Measurements from ENCODE around the gene RTRAF. TPM values are rescaled to one million over a fixed set of nuclear protein-coding genes. Genes with fewer than 3 reads are reported as not detected.

RTRAF gene
- total and polyA plus RNA-seq, 2 experiments from 2014 or later: 150 to 729 TPM

DNA sequence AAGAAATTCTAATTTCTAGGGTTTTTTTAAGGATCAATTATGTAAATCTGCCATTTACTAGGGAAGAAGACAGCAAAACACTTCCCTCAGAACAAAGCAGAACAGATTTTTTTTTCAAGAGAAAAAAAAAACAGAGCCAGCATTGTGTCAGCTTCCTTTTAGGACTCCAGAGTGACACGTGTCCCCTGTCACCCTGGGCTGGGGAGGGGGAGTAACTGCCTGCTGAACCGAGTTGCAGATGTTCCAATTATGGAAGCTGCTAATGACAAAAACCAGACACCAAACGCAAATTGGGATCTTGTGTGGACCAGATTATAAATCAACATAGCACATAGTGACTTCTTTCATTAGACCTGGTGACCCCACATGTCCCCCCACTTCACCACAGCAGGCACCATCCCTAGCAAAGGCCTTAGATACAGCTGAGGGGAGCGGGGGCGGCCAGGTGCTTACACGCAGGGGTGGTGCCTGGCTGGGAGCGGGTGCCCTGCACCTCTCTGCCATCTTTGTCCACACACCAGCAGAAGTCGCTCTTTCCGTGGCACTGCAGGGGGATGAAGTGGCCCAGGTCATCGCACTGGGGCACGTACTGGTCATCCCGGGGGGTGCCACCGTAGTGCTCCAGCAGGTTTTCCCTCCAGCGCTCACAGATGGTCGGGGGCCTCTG, 25.4 kb downstream of the RTRAF start:
- no peaks in the 10 kb centered on the region for H3K79me2 ChIP-seq (replicated peaks; ENCODE audit: insufficient read depth)
- H3F3A ChIP-seq (replicated peaks; ENCODE audit: low read depth): no peaks in the 10 kb centered on the region
- H3K9me3 Mint-ChIP-seq: no peaks in the 10 kb centered on the region
- H3K4me1 ChIP-seq (ENCODE audit: insufficient read depth): peaks cover 19% of the 10 kb centered on the region
- DNase-seq (ENCODE audit: low spot score) (no peak), ATAC-seq (no peak)
- no peak for TF ChIP-seq NANOG (IDR thresholded peaks at IDR 0.05; ENCODE audit: borderline replicate concordance)
- no peak for TF ChIP-seq POLR2AphosphoS5 (IDR thresholded peaks at IDR 0.05; ENCODE audit: low read depth)
- no peak for TF ChIP-seq CREB1 (CRISPR knock-in tag; IDR thresholded peaks at IDR 0.05; ENCODE audit: low read depth)
- TF ChIP-seq, protein P1, sequence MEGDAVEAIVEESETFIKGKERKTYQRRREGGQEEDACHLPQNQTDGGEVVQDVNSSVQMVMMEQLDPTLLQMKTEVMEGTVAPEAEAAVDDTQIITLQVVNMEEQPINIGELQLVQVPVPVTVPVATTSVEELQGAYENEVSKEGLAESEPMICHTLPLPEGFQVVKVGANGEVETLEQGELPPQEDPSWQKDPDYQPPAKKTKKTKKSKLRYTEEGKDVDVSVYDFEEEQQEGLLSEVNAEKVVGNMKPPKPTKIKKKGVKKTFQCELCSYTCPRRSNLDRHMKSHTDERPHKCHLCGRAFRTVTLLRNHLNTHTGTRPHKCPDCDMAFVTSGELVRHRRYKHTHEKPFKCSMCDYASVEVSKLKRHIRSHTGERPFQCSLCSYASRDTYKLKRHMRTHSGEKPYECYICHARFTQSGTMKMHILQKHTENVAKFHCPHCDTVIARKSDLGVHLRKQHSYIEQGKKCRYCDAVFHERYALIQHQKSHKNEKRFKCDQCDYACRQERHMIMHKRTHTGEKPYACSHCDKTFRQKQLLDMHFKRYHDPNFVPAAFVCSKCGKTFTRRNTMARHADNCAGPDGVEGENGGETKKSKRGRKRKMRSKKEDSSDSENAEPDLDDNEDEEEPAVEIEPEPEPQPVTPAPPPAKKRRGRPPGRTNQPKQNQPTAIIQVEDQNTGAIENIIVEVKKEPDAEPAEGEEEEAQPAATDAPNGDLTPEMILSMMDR (conservative IDR thresholded peaks at IDR 0.05; ENCODE audit: low read depth in 2 of 2): no peak
- TF ChIP-seq, protein P2, sequence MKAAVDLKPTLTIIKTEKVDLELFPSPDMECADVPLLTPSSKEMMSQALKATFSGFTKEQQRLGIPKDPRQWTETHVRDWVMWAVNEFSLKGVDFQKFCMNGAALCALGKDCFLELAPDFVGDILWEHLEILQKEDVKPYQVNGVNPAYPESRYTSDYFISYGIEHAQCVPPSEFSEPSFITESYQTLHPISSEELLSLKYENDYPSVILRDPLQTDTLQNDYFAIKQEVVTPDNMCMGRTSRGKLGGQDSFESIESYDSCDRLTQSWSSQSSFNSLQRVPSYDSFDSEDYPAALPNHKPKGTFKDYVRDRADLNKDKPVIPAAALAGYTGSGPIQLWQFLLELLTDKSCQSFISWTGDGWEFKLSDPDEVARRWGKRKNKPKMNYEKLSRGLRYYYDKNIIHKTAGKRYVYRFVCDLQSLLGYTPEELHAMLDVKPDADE (IDR thresholded peaks at IDR 0.05): no peak
- TF ChIP-seq STAT1 (IDR thresholded peaks at IDR 0.05; ENCODE audit: unreplicated experiment): no peak
- TF ChIP-seq JUNB (IDR thresholded peaks at IDR 0.05; ENCODE audit: unreplicated experiment): no peak
- TF ChIP-seq, protein P3, sequence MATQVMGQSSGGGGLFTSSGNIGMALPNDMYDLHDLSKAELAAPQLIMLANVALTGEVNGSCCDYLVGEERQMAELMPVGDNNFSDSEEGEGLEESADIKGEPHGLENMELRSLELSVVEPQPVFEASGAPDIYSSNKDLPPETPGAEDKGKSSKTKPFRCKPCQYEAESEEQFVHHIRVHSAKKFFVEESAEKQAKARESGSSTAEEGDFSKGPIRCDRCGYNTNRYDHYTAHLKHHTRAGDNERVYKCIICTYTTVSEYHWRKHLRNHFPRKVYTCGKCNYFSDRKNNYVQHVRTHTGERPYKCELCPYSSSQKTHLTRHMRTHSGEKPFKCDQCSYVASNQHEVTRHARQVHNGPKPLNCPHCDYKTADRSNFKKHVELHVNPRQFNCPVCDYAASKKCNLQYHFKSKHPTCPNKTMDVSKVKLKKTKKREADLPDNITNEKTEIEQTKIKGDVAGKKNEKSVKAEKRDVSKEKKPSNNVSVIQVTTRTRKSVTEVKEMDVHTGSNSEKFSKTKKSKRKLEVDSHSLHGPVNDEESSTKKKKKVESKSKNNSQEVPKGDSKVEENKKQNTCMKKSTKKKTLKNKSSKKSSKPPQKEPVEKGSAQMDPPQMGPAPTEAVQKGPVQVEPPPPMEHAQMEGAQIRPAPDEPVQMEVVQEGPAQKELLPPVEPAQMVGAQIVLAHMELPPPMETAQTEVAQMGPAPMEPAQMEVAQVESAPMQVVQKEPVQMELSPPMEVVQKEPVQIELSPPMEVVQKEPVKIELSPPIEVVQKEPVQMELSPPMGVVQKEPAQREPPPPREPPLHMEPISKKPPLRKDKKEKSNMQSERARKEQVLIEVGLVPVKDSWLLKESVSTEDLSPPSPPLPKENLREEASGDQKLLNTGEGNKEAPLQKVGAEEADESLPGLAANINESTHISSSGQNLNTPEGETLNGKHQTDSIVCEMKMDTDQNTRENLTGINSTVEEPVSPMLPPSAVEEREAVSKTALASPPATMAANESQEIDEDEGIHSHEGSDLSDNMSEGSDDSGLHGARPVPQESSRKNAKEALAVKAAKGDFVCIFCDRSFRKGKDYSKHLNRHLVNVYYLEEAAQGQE (IDR thresholded peaks at IDR 0.05; ENCODE audit: unreplicated experiment): no peak
- no peak for TF ChIP-seq ZNF114 (CRISPR knock-in tag; IDR thresholded peaks at IDR 0.05)
- TF ChIP-seq EZH2 (IDR thresholded peaks at IDR 0.05; ENCODE audit: low read depth, unreplicated experiment): no peak
- TF ChIP-seq, protein P4, sequence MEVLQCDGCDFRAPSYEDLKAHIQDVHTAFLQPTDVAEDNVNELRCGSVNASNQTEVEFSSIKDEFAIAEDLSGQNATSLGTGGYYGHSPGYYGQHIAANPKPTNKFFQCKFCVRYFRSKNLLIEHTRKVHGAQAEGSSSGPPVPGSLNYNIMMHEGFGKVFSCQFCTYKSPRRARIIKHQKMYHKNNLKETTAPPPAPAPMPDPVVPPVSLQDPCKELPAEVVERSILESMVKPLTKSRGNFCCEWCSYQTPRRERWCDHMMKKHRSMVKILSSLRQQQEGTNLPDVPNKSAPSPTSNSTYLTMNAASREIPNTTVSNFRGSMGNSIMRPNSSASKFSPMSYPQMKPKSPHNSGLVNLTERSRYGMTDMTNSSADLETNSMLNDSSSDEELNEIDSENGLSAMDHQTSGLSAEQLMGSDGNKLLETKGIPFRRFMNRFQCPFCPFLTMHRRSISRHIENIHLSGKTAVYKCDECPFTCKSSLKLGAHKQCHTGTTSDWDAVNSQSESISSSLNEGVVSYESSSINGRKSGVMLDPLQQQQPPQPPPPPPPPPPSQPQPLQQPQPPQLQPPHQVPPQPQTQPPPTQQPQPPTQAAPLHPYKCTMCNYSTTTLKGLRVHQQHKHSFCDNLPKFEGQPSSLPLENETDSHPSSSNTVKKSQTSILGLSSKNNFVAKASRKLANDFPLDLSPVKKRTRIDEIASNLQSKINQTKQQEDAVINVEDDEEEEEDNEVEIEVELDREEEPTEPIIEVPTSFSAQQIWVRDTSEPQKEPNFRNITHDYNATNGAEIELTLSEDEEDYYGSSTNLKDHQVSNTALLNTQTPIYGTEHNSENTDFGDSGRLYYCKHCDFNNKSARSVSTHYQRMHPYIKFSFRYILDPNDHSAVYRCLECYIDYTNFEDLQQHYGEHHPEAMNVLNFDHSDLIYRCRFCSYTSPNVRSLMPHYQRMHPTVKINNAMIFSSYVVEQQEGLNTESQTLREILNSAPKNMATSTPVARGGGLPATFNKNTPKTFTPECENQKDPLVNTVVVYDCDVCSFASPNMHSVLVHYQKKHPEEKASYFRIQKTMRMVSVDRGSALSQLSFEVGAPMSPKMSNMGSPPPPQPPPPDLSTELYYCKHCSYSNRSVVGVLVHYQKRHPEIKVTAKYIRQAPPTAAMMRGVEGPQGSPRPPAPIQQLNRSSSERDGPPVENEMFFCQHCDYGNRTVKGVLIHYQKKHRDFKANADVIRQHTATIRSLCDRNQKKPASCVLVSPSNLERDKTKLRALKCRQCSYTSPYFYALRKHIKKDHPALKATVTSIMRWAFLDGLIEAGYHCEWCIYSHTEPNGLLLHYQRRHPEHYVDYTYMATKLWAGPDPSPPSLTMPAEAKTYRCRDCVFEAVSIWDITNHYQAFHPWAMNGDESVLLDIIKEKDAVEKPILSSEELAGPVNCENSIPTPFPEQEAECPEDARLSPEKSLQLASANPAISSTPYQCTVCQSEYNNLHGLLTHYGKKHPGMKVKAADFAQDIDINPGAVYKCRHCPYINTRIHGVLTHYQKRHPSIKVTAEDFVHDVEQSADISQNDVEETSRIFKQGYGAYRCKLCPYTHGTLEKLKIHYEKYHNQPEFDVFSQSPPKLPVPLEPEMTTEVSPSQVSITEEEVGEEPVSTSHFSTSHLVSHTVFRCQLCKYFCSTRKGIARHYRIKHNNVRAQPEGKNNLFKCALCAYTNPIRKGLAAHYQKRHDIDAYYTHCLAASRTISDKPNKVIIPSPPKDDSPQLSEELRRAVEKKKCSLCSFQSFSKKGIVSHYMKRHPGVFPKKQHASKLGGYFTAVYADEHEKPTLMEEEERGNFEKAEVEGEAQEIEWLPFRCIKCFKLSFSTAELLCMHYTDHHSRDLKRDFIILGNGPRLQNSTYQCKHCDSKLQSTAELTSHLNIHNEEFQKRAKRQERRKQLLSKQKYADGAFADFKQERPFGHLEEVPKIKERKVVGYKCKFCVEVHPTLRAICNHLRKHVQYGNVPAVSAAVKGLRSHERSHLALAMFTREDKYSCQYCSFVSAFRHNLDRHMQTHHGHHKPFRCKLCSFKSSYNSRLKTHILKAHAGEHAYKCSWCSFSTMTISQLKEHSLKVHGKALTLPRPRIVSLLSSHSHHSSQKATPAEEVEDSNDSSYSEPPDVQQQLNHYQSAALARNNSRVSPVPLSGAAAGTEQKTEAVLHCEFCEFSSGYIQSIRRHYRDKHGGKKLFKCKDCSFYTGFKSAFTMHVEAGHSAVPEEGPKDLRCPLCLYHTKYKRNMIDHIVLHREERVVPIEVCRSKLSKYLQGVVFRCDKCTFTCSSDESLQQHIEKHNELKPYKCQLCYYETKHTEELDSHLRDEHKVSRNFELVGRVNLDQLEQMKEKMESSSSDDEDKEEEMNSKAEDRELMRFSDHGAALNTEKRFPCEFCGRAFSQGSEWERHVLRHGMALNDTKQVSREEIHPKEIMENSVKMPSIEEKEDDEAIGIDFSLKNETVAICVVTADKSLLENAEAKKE (CRISPR knock-in tag; IDR thresholded peaks at IDR 0.05): no peak
- no peak for TF ChIP-seq ZNF331 (CRISPR knock-in tag; IDR thresholded peaks at IDR 0.05; ENCODE audit: low read depth)
- no peak for TF ChIP-seq EZH2phosphoT487 (IDR thresholded peaks at IDR 0.05; ENCODE audit: unreplicated experiment)
- peaks cover 14% of the 10 kb centered on the region for H3K27me3 Mint-ChIP-seq (ENCODE audit: insufficient read depth, low read depth, poor library complexity)
- H3K36me3 Mint-ChIP-seq (ENCODE audit: low read depth): peaks cover 19% of the 10 kb centered on the region
- peaks cover 28% of the 10 kb centered on the region for H3K4me1 Mint-ChIP-seq
- H3K27me3 ChIP-seq (ENCODE audit: insufficient read depth): no peaks in the 10 kb centered on the region
- no peak overlapping the region for H3K27ac ChIP-seq (ENCODE audit: low read depth)
- peaks cover 6% of the 10 kb centered on the region; the same call in 1 of the 2 replicates for H4K20me1 ChIP-seq (replicated peaks; ENCODE audit: insufficient read depth)
- no peak overlapping the region for H2AFZ ChIP-seq
- H3K27ac Mint-ChIP-seq: no peak overlapping the region
- no peak overlapping the region for H3K4me3 ChIP-seq
- no peak overlapping the region for H3K4me3 Mint-ChIP-seq
- H3K4me2 ChIP-seq: no peak overlapping the region
- H3K9me2 ChIP-seq (ENCODE audit: insufficient read depth): 0 out of 2 replicates have a peak, but pooled peaks cover 11% of the 10 kb centered on the region
- 0 out of 2 replicates have a peak, but pooled peaks cover 15% of the 10 kb centered on the region for H3K36me3 ChIP-seq (ENCODE audit: insufficient read depth)
